Measurements from ENCODE around the gene VAPB.
"Not testable (repeated sequence)": the region's sequence is repeated elsewhere in the genome, so short reads cannot be mapped to it uniquely, and the experiment has no call there.

VAPB gene

DNA sequence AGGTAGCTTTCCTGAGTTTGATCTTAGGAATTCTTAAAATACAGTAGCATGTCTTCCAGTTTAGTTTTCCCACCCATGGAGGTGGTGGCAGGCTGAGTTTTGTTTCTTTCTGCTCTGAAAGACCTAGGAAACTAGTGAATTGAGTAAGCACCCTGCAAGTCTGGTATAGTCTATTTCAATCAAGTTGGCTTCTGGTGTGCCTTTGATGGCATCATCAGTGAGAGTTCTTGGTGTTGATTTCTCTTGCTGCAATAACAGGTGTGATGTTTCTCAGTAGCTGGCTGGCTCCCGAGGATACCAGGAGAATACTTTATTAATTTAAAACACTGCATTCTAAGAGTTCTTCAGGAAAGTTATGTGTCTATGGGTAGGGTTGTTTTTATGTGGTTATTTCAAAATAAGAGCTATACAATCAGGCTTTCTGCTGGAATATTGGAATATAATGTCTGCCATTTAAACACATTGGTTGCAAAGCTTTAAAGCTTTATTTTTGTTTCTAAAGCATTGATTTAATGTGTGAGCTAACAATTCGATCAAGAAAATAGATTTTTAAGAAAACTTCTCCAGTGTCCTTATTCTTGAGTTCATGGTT lies 19.0 kb downstream of the VAPB start:
- no peak for DNase-seq (ENCODE audit: low read depth)

DNA sequence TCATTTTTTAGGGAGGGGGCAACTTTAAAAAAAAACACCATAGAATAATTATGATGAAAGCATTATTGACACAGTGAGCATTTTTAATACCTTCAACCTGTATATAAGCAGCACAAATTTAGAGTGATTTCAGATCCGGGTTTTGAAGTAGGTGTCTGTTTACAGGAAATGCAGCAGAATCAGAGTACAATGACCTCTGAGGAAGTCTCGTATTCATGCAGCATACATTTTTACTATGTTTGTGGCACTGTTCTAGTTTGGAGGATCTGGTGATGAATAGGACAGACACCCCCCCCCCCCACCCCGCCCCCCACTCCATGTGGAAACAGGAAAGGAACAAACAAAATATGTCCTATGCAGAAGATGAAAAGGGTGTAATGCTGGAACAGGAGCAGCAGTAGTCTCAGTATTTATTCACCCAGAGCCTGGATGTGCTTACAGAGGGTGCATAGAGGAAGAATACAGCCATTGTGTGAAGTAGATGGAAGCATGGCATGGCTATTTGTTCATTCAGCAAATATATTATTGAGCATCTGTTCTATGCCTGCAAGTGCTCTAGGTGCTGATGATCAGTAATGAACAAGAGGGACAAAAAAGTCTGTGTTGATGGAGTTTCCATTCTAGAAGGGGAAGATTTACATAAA lies 19.7 kb downstream of the VAPB start:
- no peak for DNase-seq (ENCODE audit: low read depth)

DNA sequence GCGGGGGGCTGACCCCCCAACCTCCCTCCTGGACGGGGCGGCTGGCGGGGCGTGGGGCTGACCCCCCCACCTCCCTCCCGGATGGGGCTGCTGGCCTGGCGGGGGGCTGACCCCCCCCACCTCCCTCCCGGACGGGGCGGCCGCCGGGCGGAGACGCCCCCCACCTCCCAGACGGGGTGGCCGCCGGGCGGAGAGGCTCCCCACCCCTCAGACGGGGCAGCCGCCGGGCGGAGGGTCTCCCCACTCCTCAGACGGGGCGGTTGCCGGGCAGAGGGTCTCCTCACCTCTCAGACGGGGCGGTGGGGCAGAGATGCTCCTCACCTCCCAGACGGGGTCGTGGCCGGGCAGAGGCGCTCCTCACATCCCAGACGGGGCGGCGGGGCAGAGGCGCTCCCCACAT lies 25.2 kb downstream of the VAPB start:
- not testable (repeated sequence) for DNase-seq (ENCODE audit: low read depth)

DNA sequence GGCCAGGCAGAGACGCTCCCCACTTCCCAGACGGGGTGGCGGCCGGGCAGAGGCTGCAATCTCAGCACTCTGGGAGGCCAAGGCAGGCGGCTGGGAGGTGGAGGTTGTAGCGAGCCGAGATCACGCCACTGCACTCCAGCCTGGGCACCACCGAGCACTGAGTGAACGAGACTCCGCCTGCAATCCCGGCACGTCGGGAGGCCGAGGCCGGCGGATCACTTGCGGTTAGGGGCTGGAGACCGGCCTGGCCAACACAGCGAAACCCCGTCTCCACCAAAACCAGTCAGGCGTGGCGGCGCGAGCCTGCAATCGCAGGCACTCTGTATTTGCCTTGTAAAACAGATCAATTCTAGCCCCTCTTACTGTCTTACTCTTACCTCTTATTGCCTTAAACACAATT lies 25.8 kb downstream of the VAPB start:
- not testable (repeated sequence) for DNase-seq (ENCODE audit: low read depth)

DNA sequence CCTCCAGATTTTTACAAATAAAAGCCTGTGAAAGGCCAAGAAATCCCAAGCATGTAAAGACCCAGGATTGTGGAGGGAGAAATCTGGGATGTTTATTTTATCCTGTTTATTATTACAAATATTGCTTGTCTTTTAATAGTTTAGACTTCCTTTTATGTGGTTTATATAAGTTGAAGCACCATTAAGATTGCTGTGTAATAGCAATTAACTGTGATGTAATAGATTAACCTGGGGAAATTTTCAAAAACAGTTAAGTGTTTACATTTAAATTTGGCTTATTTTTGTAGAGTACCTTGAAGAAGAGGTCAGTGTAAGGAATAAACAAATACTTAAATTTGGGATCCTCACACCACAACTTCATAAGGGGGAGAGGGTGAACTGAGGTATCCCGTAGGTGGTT lies 27.0 kb downstream of the VAPB start:
- no peak for DNase-seq (ENCODE audit: low read depth)

DNA sequence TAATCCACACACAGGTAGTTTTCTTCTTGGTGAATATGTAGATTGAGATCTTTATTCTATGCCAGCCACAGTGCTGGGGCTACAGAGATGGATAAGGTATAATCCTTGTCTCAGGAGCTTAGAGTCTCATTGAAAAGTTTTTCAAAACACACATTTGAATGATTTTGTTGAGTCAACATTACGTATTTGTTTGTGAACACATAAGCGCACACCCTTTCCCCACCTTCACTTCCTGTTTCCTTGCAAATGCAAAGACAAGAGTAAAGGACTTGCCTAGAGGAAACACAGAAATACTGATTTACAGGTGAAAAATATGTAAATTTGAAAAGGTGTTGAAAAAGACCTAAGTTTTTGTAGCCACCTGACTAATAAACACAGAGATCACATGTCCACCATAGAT lies 27.8 kb downstream of the VAPB start:
- DNase-seq (ENCODE audit: low read depth) = no peak

DNA sequence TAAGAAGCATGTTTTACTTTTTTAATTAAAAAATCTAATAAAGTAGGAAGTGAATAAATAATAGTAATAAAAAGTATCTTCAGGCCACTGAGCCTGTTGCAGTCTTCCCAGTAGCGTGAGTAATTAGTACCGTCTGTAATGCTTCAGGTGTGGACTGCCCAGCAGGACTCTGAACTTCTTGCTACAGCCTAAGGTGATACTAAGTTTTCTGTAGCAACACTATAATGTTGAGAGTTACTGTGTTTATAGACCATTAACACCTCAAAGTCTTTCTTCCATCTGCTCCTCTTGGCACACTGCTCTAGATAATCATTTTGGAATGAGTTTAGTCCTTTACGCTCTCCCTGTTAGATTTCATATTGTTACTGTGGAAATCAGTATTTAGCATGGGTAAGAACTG lies 28.4 kb downstream of the VAPB start:
- no peak for DNase-seq (ENCODE audit: low read depth)

DNA sequence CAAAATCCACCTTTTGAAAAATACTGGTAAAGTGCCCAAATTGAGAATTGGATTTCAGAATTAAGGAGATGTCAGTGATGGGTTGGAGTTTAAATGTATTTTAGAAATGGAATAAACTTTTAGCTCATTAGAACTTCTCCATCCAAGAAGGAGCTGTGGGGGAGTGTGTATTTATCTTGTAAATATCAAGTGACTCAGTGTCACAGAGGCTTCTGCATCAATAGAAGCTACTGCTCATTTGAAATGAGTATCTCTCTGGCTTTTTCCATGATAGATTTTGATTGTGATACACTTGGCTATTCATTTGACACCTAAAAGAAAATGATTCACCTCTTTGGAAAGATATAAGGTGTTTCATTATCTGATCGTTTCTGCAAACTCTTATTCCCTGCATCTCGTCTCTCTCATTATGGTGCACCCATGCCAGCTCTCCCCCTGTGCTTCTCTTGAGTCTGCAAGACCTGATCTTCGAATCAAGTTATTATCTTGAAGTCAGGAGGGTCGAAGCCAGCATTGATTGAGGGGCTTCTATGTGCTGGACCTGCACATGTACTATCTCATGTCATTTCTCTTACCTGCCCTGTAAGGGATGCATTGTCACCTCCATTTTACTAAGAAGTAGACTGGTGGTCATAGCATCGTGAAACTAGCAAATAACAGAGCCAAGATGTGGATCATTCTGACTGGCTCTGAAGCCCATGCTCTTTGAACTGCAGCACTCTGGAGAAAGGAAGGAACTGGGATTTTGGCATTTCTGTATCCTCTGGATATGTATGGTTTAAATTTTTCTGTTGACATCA lies 30.1 kb downstream of the VAPB start:
- DNase-seq (ENCODE audit: low read depth) = no peak

DNA sequence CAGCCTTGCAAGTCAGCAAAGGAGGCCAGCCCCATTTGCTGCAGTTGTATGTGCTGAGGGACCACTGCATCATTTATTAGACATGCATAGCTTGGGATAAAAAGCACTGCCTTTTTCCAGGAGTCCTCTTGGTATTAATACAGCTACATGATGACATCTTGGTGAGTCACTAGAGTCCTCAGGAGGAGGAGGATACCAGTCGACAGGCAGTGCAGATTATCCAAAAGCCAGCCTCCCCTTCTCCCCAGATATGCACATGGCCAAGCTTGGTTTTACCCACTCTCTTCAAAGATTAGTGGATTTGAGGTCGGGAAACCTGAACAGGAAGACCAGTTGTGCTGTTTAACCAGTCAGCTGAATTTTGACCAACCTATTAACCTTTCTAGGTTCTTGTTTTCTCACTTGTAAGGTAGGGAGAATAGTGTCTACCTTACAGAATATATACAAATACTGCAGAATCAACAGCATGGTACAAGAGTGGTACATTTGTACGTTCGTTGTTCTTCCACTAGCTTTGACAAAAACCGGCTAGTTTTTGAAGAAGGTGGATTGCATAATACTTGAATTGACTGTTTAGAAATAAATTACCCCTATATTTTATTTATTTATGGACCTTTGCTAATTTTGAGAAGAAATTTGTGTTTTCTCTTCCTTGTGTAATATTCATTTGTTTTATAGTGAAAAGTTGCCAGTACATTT lies 31.9 kb downstream of the VAPB start:
- DNase-seq (ENCODE audit: low read depth) = no peak

DNA sequence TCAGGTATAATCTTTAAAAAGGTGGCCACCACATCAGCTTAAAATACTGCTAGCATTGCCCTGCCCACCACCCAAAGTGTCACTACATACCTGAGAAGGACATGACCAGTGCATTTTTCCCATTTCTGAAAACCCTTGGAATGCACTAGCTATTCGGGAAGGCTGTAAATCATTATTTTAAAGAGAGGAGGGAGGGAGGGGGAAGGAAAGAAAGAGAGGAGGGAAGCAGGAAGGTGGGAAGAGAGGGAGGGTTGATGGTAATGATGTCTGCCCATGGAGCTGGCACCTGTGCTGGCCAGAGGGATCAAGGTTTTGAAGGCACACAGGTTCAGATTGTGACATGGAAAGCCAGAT lies 32.4 kb downstream of the VAPB start:
- no peak for DNase-seq (ENCODE audit: low read depth)

DNA sequence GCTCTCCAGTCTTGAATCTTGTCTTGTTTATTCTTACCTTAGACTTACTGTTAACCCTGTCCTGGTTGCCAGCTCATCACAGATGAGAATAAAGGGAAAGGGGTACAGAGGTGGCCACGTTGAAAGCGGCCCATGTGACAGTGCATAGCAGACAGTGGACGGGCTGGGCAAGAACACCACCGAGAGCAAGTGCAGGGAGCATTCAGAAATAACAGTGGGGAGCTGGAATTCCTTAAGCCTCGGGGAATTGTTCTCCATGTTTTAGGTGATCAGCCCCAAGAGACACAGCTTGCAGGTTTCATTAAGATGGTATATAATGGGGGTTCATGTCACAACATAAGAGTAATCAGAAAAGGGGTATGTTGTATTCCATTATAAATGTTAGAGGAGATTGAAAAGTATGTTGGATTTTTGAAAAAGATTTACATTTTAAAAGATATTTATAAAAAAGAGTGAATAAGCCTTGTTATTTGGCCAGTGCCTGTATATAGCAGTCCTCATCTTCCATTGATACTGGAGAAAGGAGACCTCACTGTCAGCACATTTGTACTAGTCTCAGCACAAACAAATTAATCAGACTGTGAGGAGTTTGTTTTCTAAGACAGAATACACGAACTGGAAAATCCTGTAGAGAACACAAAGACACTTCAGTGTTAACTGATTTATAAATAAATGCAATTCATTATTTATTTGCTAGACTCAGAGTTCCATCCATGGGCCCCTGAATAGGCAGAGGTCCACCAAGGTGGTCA lies 35.4 kb downstream of the VAPB start:
- DNase-seq (ENCODE audit: low read depth) = no peak

DNA sequence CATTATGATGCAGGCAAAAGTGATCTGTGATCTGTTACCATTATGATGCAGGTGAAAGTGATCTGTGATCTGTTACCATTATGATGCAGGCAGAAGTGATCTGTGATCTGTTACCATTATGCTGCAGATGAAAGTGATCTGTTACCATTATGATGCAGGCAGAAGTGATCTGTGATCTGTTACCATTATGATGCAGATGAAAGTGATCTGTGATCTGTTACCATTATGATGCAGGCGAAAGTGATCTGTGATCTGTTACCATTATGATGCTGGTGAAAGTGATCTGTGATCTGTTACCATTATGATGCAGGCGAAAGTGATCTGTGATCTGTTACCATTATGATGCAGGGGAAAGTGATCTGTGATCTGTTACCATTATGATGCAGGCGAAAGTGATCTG lies 38.5 kb downstream of the VAPB start:
- DNase-seq (ENCODE audit: low read depth) = not testable (repeated sequence)

DNA sequence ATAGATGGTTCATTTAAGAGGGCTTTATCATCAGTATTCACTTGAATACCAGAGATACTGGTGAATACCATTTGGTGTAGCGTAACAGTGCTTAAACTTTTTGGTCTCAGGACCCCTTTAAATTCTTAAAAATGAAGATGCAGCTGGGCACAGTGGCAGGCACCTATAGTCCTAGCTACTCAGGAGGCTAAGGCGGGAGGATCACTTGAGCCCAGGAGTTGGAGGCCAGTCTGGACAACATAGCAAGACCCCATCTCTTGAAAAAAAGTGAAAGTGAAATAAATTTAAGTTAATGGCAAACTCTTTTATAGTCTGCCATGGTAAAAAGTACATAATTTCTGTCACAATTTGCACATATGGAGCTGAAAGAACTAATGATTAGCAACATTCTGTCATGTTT lies 39.3 kb downstream of the VAPB start:
- DNase-seq (ENCODE audit: low read depth) = no peak

DNA sequence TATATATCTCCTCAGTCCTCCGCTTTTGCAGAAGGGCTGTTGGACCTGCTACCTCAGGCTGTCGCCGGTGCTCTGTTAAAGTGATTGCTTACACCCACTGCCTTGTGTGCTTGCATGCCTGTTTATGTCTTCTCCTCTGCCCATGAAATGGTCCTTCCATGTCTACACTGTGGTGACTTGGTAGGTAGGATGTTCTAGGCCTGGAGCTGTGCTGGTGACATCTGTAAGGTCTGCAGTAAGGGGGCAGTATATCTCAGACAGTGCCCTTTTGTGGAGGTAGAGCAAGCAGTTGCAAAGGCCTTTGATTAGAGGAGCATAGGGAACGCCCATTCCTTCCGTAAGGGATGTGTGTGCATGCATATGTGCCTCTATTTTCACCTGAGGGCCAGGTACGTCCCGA lies 40.3 kb downstream of the VAPB start:
- DNase-seq (ENCODE audit: low read depth) = no peak

DNA sequence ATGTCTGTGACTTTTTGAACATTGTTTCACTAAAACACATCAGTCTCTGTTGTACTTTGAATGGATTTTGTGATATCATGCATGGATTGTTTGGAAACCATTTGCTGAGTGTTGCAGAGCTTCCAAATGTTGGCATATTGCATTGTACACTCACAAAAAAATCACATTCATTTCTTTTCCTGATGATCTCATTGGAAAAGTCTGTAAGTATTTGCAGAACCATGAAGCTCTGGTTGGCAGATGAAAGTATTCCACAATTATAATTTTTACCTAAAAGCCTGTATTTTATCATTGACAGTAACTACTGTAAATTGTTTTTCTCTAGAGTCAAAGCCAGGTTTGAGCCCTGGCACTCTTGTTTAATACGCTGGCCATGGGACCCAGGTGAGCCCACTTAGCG lies 42.1 kb downstream of the VAPB start:
- DNase-seq (ENCODE audit: low read depth) = no peak

DNA sequence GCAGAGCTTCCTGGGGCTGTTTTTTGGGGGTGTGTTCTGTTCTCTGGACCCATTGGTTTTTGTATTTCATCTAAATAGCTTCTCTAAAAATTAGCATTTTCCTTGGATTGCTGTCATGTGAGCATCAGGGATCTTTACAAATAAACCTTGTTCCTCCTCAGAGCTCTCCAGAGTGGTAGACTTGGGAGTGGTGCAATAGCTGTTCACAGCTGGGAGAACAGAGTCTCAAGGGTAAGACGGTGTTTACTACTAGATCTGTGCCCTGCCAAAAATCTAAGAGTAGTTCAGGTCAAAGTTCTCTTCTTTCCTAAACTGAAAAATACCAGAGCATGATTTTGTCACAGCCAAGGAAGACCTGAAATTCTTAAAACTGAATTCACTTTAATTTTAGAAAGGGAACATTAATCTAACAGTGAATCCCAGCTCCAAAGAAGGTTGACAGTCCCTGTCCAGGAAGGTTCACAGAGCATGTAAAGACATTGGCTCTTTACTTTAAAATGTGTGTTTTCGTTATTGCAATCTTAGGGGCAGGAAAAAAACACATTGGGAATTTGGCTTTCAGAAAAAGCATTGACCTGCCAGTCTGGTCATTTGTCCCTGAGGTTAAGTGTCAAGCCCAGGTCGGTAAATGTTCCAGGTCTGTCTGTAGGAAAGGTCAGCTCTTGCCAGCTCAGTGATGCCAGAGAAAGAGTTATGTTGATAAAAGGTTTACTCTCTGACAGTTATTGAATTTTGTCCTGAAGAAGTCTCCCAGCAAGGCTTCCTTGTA lies 43.3 kb downstream of the VAPB start:
- no peak for DNase-seq (ENCODE audit: low read depth)

DNA sequence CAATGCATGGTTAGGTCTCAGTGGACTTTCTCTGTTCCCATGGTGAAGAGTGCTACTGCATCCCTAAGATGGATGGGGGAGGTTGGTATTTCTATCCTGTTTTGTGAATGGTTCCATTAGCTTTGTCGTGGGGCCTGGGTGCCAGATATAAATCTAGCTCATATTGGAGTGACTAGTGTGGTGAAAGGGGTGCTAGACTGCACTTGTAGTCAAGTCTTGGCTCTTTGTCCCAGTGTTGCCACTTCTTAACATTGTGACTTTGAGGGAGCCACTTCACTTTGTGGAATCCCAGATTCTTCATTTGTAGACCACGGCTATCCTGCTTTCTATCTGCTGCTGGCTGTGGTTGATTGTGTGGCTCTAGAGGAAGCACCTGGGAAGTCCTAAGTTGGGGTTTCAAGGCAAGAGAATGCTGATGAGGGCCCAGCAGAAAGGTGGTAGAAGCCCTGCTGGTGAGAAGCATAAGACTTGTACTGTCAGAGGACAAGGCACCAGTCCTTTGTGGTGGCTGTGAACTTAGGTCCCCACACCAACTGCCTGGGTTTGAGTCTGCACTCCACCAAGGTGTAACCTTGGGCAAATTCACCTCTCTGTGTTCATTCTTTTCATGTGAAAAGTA lies 44.1 kb downstream of the VAPB start:
- no peak for DNase-seq (ENCODE audit: low read depth)

DNA sequence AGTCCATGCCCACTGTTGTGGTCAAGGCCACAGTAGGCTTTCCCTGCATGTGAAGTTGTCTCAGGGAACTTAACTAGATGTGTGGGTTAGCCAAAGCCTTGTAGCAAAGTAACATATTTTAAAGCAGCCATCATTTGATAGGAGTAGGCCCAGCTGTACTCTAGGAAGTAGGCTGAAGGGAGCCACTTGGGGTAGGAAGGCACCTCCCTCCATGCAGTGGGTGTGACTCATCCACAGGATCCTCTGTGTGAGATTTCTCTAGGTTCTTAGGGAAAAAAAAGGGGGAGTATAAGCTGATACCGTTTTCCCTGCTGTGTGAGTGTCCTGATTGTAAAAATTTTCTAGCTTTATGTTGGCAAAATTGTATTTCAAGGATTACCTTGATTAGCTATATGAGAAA lies 44.7 kb downstream of the VAPB start:
- no peak for DNase-seq (ENCODE audit: low read depth)

DNA sequence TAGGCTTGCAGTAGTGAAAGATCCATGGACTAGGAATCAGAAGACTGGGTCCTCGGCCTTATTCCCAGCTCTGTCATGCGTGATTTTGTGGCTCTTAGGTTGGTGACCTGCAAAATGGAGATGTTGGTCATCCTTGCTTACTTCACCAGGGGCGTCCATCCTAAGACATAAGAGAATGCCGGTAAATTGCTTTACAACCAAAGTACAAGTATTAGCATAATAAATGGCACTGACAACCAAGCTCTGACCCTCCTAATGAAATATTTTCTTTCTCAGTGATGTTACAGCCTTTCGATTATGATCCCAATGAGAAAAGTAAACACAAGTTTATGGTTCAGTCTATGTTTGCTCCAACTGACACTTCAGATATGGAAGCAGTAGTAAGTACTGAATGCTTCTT lies 45.3 kb downstream of the VAPB start:
- DNase-seq (ENCODE audit: low read depth) = no peak

DNA sequence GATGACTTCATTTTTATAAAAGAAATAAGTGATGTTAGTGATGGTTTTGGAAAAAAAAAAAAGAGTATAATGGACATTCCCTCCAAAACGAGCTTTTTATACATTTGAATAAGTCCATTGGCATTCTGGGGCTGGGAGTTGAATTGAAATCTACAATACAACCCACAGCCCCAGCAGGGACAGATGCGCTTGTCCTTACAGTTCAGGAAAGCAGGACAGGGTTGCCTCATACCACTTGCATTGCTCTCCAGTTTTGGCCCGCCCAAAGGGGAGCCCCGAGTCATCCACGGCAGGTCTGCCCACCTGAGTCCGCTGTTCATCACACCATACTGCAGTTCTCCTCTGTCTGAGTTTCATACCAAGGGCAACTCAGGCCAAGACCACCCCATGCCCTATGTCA lies 46.2 kb downstream of the VAPB start:
- no peak for DNase-seq (ENCODE audit: low read depth)
